Mucosa of descending colon (tissue), 3 donors: Measurements from ENCODE around the gene ZDHHC7. TPM values are rescaled to one million over a fixed set of nuclear protein-coding genes. Genes with fewer than 3 reads are reported as not detected.
A peak's percentile ranks its signal among the peaks of the same experiment; 100 is the strongest.

ENCODE experiments used
- ATAC-seq: fragments of 200-7000 bp; cut with Tn5 transposase; one replicate; pipeline ENCODE4 v1.9.1; 2020; ENCODE audit warnings: mild to moderate bottlenecking, moderate library complexity
- DNase-seq, 3 donors: peaks; one replicate each; pipeline ENCODE4 v3.0.0-alpha.2; 2020
- H3K36me3 ChIP-seq: fragments of 200-600 bp; one replicate; pipeline ENCODE4 v1.8.0; 2021; ENCODE audit warnings: low read depth, mild to moderate bottlenecking
- H3K4me1 ChIP-seq: fragments of 200-600 bp; one replicate; pipeline ENCODE4 v1.8.0; 2021; ENCODE audit warnings: low read depth, mild to moderate bottlenecking
- H3K4me3 ChIP-seq: fragments of 200-600 bp; one replicate; pipeline ENCODE4 v1.8.0; 2021; ENCODE audit warnings: mild to moderate bottlenecking
- H3K9me3 ChIP-seq: fragments of 200-600 bp; one replicate; pipeline ENCODE4 v1.8.0; 2021; ENCODE audit warnings: mild to moderate bottlenecking
- intact Hi-C, 2 donors: fragments of 100-400 bp; cut with DNase I in 1 of 2; cut with micrococcal nuclease in 1 of 2; formaldehyde crosslinking; loops; one replicate each; pipeline versions ENCODE4 v1.11.0 to v1.11.1; 2022; cut with DNase I, micrococcal nuclease
- total RNA-seq, 3 donors: library from RNA; stranded (reverse); fragmentation: NEBNext Ultra II Directional in 2 of 3; extraction: Animal tissue kit (Norgen Biotek cat#: 25700) in 2 of 3; gene quantifications; one replicate each; pipeline versions ENCODE4 v1.2.1 to v1.2.4, GENCODE V29; 2021 to 2023
- TF ChIP-seq, protein P1 (sequence below): fragments of 200-600 bp; IDR thresholded peaks from one replicate; pipeline ENCODE4 v1.8.0; 2022; ENCODE audit warnings: antibody characterized with exemption, mild to moderate bottlenecking
- donor health status: DM: no; HTN: no; CAD: no; lungs with moderate emphysema.
- donor health status: DM: no; HTN: no; CAD: no.
- donor health status: DM: no; HTN: yes; CAD: no.

Gene ZDHHC7
- total RNA-seq, 3 donors from 2014 or later: 69.8 to 96.1 (median 78.7) TPM

DNA sequence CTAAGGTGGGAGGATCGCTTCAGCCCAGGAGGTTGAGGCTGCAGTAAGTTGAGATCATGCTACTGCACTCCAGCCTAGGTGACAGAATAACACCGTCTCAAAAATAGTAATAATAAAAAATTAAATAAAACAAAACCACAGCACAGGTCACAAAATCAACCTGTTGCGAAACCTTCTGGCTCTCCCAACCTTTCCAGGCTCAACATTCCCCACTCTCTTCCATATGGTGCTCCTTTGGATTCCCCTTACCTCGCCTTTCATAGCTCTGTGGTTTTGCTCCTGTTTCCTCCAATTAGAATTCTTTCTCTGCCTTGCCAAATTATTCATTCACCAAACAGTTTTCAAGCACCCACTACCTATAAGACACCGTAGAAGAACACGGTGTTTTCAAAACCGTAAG, 4.7 kb downstream of the ZDHHC7 start:
- no peak overlapping the region for H3K4me3 ChIP-seq
- TF ChIP-seq, protein P1, sequence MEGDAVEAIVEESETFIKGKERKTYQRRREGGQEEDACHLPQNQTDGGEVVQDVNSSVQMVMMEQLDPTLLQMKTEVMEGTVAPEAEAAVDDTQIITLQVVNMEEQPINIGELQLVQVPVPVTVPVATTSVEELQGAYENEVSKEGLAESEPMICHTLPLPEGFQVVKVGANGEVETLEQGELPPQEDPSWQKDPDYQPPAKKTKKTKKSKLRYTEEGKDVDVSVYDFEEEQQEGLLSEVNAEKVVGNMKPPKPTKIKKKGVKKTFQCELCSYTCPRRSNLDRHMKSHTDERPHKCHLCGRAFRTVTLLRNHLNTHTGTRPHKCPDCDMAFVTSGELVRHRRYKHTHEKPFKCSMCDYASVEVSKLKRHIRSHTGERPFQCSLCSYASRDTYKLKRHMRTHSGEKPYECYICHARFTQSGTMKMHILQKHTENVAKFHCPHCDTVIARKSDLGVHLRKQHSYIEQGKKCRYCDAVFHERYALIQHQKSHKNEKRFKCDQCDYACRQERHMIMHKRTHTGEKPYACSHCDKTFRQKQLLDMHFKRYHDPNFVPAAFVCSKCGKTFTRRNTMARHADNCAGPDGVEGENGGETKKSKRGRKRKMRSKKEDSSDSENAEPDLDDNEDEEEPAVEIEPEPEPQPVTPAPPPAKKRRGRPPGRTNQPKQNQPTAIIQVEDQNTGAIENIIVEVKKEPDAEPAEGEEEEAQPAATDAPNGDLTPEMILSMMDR: no peak
- H3K9me3 ChIP-seq: no peaks in the 10 kb centered on the region
- no peak for ATAC-seq
- DNase-seq: no peak
- intact Hi-C loops: no loop called here
- H3K36me3 ChIP-seq: no peaks in the 10 kb centered on the region
- H3K4me1 ChIP-seq: peaks cover 72% of the 10 kb centered on the region

DNA sequence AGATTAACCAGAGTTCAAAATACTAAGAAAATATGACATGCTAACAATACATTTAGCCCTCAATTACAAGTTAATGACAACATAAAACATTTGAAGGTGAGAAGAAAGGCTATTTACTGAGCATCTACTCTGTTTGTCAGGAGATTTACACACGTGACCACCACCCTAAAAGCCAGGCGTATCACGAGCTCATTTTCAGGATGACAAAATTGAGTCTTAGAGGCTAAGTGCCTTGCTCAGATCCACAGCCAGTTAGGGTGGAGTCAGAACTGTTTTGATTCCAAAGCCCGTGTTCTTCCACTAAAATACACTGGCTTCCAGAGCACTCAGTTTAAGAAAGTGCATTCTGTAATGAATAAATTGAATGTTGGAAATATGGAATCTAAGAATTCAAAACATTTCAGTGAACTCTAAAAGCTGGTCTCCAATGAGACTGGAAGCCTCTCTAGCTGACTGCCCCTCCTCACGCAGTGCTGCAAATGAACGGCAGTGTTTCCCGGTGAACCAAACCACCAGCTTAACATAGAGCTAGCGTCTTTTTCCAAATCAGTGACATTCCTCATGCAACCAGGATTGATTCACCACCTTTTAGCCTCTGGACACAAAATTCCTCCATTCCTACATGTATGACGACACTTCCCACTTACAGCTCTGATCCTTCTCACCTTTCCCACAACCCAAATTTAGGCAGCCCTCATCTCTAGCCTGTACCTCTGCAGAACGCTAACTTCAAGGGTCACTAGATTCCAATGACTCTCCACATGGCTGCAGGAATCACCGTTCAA, 5.9 kb downstream of the ZDHHC7 start:
- no peaks in the 10 kb centered on the region for H3K9me3 ChIP-seq
- TF ChIP-seq, protein P1: no peak
- no peak overlapping the region for H3K4me3 ChIP-seq
- ATAC-seq: no peak
- intact Hi-C loops: no loop called here
- no peaks in the 10 kb centered on the region for H3K36me3 ChIP-seq
- peaks cover 83% of the 10 kb centered on the region for H3K4me1 ChIP-seq
- peak in 1 of 3 donors; percentile 37 for DNase-seq

DNA sequence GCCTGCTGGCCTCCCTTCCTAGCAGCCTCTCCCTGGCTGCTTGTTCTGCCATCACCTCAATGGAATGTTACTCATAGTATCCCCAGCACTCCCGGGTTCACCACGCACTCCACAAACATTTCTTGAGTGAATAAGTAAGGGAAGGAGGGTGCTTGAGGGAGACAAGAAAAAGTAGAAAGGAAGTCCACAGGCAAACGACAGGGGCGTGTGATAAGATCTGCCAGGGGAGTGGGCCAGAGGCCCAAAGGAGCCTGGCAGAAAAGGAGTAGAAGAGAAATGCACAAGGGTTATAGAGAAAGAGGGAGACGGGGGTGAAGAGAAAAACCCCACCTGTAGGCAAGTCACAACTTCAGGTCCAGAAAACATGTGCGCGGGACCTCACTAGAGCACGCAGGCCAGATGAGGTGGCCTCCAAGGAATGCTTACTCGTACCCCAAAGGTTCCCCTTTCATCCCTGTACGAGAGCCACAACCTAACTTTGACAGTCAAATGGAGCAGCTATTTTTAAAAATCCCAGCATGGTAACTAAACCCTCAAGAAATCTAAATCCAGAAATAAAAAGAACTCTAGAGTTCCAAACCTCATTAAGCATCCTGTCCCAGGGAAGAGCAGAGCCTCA, 6.6 kb downstream of the ZDHHC7 start:
- TF ChIP-seq, protein P1: no peak
- DNase-seq (no peak), ATAC-seq (peak; percentile 35)
- intact Hi-C loops: no loop called here
- Histone ChIP-seq H3K4me3 (no peak overlapping the region), H3K4me1 (peaks cover 82% of the 10 kb centered on the region), H3K36me3 (no peaks in the 10 kb centered on the region), H3K9me3 (no peaks in the 10 kb centered on the region)

DNA sequence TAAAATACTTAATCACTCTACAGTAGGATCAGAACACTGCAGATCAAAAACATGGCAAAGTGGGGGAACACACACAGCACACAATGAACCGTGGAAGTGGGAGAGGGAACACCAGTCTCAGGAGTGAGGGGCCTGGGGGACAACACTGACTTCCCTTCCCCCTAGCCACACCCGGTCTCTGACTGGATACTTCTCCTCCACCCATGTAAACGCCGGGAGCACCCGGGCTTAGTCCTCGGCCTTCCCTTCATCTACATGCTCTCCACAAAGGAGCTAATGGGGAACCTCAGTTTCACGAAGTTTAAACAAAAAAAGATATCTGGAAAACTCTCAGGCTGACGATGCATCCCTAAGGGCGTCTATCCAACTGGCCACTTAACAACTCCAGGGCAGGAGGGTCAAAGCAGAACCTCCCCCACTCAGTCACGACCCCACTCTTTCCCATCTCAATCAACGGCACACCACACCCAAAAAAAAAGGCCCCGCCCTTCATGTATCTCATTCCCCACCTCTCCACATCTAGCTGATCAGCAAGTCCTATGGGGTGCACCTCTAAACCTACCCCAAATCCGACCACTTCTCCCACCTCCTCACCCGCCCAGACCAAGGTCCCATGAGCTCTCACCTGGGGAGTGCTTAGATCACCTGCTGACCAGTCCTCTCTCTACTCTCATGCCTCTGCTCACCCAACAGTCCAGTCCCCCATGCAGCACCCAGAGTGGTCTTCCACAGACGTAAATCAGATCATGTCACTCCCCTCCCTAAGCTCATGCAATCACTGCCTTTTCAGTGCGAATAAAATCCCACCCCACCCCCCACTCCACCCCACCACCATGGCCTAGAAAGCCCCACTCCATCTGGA, 7.4 kb downstream of the ZDHHC7 start:
- intact Hi-C loops: no loop called here
- peaks cover 78% of the 10 kb centered on the region for H3K4me1 ChIP-seq

DNA sequence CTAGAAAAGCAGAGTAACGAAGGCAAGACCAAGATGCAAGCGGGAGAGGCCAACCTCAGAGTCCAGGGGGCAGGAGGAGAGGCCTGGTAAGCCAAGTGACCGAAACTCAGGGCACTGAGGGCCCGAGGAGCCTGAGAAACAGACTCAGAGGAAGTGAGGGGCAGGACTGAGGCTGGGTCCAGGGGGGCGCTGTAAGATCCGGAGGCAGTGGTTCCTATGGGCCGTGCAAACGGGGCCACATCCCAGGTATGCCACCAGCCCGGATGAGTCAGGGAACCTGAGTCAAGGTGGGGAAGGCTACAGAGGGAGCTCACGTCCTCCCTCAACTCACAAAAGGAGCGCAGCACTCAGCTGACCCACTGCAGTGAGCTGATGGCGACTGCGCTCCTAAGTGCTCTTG, 8.3 kb downstream of the ZDHHC7 start:
- DNase-seq (peak in 1 of 3 donors; percentile 37), ATAC-seq (no peak)
- no peak overlapping the region for H3K4me3 ChIP-seq
- H3K9me3 ChIP-seq: no peaks in the 10 kb centered on the region
- H3K36me3 ChIP-seq: no peaks in the 10 kb centered on the region
- peaks cover 73% of the 10 kb centered on the region for H3K4me1 ChIP-seq
- TF ChIP-seq, protein P1: no peak
- intact Hi-C loops: no loop called here

More for the DNA sequence above, 7.4 kb downstream of the ZDHHC7 start:
- no peak for ATAC-seq
- TF ChIP-seq, protein P1: no peak
- Histone ChIP-seq H3K4me3 (no peak overlapping the region), H3K36me3 (no peaks in the 10 kb centered on the region), H3K9me3 (no peaks in the 10 kb centered on the region)
- DNase-seq: no peak
